HG03039 (cell line): ENCODE data around the gene SAMSN1.
A peak's percentile ranks its signal among the peaks of the same experiment; 100 is the strongest.

ENCODE experiments used
- ATAC-seq: cut with Tn5 transposase; IDR thresholded peaks from one replicate; pipeline ENCODE4 v1.9.1; 2021; ENCODE audit warnings: mild to moderate bottlenecking, moderate library complexity; ENCODE audit not compliant: unreplicated experiment

Gene SAMSN1

GRCh38 chr21:14545906-14546480 lies at the start of gene SAMSN1:
Gene SAMSN1, minus strand, starts transcription at chr21:14546315. Its CDS starts 54 bp downstream, at chr21:14546261.
- ATAC-seq = peak; percentile 89

GRCh38 chr21:14595449-14595848 lies 49.3 kb upstream of the SAMSN1 start:
- ATAC-seq = no peak

DNA sequence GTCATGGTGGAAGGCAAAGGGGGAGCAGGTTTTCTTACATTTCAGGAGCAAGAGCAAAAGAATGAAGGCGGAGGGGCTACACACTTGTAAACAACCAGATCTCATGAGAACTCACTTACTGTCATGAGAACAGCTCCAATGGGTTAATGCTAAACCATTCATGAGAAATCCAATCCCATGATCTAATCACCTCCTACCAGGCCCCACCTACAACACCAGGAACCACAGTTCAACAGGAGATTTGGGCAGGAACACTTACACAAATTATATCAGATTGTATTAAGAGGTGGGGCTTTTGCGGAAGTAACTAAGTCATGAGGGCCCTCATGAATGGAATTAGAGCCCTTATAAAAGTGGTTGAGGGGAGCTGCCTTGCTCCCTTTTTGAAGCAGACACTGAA lies 48.9 kb upstream of the SAMSN1 start:
- ATAC-seq = no peak

DNA sequence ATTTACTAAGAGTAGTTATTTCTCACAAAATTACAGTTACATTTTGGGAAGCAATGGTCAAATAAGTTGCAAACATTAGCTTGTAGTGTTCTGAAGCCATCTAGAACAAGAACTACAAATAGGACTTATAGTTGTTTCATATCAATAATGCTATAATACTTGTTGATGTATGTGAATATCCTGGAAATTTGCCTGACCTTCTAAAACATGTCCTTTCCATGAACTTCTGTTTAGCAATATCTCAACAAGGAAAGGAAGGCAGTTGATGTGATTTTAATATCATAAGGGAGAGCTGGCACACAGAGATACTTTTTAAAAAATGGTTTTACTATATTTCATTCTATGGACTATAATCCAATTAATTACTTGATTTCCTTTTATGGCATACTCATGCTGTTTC lies 47.1 kb upstream of the SAMSN1 start:
- no peak for ATAC-seq

DNA sequence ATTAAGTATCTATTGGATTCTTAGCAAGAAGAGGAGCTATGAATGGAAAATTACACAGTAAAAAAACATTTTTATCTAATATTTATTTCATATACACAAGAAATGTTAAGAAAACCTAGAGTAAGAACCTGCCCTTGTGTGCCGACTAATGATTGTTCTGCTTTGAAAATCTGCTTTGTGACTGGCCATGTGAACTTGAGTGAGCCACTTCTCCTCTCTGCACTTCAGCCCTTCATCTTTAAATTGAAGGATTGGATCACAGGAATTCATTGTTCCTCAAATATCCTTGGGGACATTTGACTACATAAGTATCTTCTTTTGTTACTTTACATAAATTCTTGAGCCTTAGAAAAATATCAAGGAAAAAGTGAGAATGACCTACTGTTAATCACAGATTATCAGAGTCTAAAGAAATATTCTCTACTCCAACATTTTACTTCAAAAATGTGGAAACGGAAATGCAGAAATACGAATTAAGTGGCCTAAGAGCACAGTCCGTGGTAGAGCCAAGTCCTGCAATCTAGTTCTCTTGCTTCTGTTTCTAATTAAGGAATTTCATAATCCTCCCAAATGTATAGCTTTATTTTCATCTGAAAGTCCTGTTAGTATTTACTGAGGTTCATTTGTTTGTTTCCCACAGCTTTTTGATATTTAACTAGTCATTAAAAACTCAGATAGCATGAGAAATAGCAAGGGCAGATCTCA lies 46.3 kb upstream of the SAMSN1 start:
- no peak for ATAC-seq

- ATAC-seq = no peak
Measured at GRCh38 chr21:14591882-14592281, 45.8 kb upstream of the SAMSN1 start.

- no peak for ATAC-seq
Measured at GRCh38 chr21:14591377-14591776, 45.3 kb upstream of the SAMSN1 start.

GRCh38 chr21:14589855-14590563 lies 43.9 kb upstream of the SAMSN1 start:
- peak; percentile 73 for ATAC-seq

DNA sequence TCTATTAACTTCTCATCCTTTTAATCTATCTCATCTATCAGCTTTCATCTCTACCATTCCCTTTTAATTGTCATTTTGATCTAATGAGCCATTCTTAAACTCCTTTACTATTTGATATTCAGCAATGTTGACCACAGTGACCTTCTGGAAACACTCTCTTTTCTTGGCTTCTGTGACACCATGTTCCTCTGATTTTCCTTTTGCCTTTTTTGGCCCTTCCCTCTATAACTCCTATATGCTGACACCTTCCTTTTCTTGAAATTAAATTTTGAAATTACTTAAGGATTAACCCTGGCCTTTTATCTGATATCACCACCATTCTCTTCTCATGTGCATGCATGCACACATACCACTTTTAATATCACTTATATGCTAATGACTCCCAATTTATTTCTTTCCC lies 41.2 kb upstream of the SAMSN1 start:
- ATAC-seq = no peak

- ATAC-seq = no peak
Measured at GRCh38 chr21:14585122-14585521, 39.0 kb upstream of the SAMSN1 start.

- no peak for ATAC-seq
Measured at GRCh38 chr21:14584357-14585095, 38.4 kb upstream of the SAMSN1 start.

DNA sequence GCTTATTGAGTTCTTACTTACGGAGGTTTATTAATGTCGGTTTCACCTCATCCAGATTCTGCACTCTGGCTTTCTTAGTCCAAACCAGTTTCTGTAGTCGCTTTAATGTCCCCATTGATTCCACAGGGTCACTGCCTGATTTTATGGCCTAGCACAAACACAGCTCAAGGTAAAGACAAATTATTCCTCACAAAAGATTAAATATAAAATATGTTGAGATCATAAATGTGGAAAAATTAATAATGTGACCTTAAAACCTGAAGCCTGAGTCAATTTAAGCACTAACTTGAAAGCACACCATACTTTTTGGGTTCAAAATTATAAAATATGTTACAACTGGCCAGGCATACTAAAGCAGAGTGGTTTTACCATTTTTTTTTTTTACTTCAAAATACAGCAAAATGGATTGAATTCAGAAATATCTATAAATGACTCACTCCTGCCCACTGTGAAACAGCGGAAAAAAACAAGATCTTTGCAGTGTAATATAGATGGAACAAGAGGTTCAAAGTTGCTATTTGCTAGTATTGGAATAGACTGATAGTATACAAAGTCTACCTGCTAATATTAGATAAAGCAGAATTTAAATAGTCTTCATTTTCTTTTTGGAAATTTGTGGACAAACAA lies 37.6 kb upstream of the SAMSN1 start:
- no peak for ATAC-seq

DNA sequence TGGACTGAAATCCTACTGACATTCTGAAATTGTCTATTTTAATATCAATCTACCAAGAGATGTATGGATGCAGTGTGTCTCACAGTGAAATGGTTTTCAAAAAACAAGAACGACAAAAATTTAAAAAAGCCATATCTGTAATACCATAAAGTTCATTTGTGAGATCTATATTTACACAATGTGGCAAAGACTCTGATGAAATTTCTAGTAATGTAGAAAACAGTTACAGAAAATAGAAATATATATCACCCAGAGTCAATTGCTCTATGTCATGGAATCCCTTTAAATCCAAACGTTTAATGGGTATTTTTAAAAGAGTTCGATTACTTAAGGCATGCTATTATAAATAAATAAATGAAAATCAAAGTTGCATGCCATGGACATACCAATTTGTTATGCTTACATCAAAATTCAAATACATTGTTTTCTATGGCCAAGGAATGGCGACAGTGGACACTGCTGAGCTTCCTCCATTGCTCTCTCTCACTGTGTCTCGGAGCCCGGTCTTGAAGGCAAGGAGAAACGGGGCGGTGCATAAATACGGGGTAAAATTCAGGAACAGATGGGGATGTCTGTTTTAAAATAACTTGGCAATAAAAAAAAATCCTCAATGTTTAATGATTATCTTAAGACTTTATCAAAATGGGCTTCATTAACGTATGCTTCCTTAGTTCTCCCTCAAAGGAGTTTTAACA lies 37.0 kb upstream of the SAMSN1 start:
- no peak for ATAC-seq

- ATAC-seq = no peak
Measured at GRCh38 chr21:14581902-14582457, 35.9 kb upstream of the SAMSN1 start.

GRCh38 chr21:14573244-14573643 lies 27.1 kb upstream of the SAMSN1 start:
- ATAC-seq = no peak

GRCh38 chr21:14572204-14572780 lies 26.2 kb upstream of the SAMSN1 start:
- ATAC-seq = peak; percentile 48

DNA sequence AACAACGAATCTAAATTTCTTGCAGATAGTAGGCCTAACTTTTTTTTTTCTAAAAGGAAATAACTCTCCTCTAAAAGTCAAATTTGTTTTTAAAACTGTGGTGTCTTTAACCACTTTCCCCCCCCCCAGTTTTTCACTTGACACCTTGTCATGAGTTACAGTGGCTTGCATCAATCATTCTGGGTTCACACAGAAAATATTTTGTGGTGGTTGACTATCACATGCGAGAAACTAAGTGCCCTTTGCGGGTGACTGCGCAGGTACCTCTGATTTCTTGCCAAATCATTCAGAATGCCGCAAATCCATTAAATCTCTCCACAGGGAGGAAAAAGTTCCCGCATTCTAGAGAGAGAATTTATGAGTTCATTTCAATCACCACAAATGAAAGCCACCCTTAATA lies 23.8 kb upstream of the SAMSN1 start:
- ATAC-seq = no peak

DNA sequence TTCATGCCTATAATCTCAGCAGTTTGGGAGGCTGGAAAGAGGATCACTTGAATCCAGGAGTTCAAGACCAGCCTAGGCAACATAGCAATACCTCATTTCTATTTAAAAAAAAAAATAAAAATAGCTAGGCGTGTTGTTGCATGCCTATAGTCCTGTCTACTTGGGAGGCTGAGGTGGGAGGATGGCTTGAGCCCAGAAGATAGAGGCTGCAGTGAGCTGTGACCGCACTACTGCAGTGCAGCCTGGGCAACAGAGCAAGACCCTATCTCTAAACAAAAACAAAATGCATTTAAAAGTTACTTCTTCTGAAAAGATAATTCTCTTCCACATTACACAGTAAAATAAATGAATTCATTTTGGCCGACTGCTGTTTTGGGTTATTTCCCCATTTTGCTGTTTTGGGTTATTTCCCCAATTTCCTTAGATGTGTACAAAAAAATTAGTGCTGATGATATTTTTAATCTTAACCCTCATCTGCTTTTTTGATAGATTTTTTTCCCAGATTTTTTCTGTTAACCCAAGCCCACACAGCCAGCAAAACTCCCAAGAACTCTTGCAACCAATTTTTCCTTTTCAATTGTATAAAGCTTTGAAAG lies 23.0 kb upstream of the SAMSN1 start:
- ATAC-seq = no peak
